Loucy (cell line): Measurements from ENCODE around the gene CTNNBL1.

ENCODE experiments used
- H2AFZ ChIP-seq: fragments of 200-600 bp; sonication (generic); 2 replicates; pipeline ENCODE4 v1.6.0; 2016; ENCODE audit warnings: antibody characterized with exemption, mild to moderate bottlenecking, low read length, moderate library complexity
- H3F3A ChIP-seq: fragments of 200-600 bp; 2 replicates; pipeline ENCODE4 v1.6.0; 2016; ENCODE audit warnings: antibody characterized with exemption, low read depth, mild to moderate bottlenecking
- H3K27me3 ChIP-seq: fragments of 200-600 bp; sonication (generic); 2 replicates; pipeline ENCODE4 v1.6.1; 2014; ENCODE audit warnings: low read length, mild to moderate bottlenecking; ENCODE audit not compliant: insufficient read depth, poor library complexity, severe bottlenecking
- H3K36me3 ChIP-seq: fragments of 200-600 bp; sonication (generic); 2 replicates; pipeline ENCODE4 v1.6.1; 2016; ENCODE audit warnings: low read length; ENCODE audit not compliant: insufficient read depth
- H3K4me1 ChIP-seq: fragments of 200-600 bp; sonication (generic); 2 replicates; pipeline ENCODE4 v1.5.1; 2014; ENCODE audit warnings: low read length, mild to moderate bottlenecking; ENCODE audit not compliant: insufficient read depth, poor library complexity, severe bottlenecking
- H3K4me2 ChIP-seq: fragments of 200-600 bp; sonication (generic); 2 replicates; pipeline ENCODE4 v1.6.0; 2014; ENCODE audit warnings: antibody characterized with exemption, low read length, low read depth, mild to moderate bottlenecking; ENCODE audit not compliant: poor library complexity, severe bottlenecking
- H3K4me3 ChIP-seq: fragments of 200-600 bp; sonication (generic); 2 replicates; pipeline ENCODE4 v1.5.1; 2014; ENCODE audit warnings: low read length, mild to moderate bottlenecking, mixed read lengths; ENCODE audit not compliant: poor library complexity, severe bottlenecking
- H3K79me2 ChIP-seq: fragments of 200-600 bp; sonication (generic); 2 replicates; pipeline ENCODE4 v1.6.1; 2014; ENCODE audit warnings: low read length; ENCODE audit not compliant: insufficient read depth
- H3K9ac ChIP-seq: fragments of 200-600 bp; sonication (generic); 2 replicates; pipeline ENCODE4 v1.6.0; 2014; ENCODE audit warnings: mild to moderate bottlenecking, low read depth, low read length, moderate library complexity; ENCODE audit not compliant: poor library complexity, severe bottlenecking
- H3K9me2 ChIP-seq: fragments of 200-600 bp; sonication (generic); replicated peaks from 2 replicates; pipeline ENCODE4 v1.6.1; 2016; ENCODE audit warnings: low read depth, low read length, mixed read lengths
- H3K9me3 ChIP-seq: fragments of 200-600 bp; sonication (generic); 2 replicates; pipeline ENCODE4 v1.6.1; 2014; ENCODE audit warnings: mild to moderate bottlenecking, antibody characterized with exemption, low read length, low read depth; ENCODE audit not compliant: insufficient read depth
- H4K20me1 ChIP-seq: fragments of 200-600 bp; sonication (generic); 2 replicates; pipeline ENCODE4 v1.6.0; 2014; ENCODE audit warnings: antibody characterized with exemption, low read length, mild to moderate bottlenecking; ENCODE audit not compliant: insufficient read depth, poor library complexity, severe bottlenecking
- CTCF ChIP-seq: fragments of 200-600 bp; sonication (generic); conservative IDR thresholded peaks from 2 replicates; pipeline ENCODE4 v1.5.1; 2014; ENCODE audit warnings: mild to moderate bottlenecking, antibody characterized with exemption, low read length
- EZH2phosphoT487 ChIP-seq: fragments of 200-600 bp; IDR thresholded peaks from 2 replicates; pipeline ENCODE4 v1.6.1; 2018; ENCODE audit warnings: antibody characterized with exemption, mild to moderate bottlenecking, moderate library complexity, borderline replicate concordance

The CTNNBL1 gene

GRCh38 chr20:37850036-37850592 lies 156.3 kb downstream of the CTNNBL1 start:
- no peaks in the 10 kb centered on the region for H3F3A ChIP-seq
- no peak overlapping the region for H2AFZ ChIP-seq
- no peak overlapping the region for H3K4me3 ChIP-seq
- no peaks in the 10 kb centered on the region for H3K4me1 ChIP-seq
- peaks cover 83% of the 10 kb centered on the region; the same call in 1 of the 2 replicates for H3K36me3 ChIP-seq
- H3K79me2 ChIP-seq: no peaks in the 10 kb centered on the region
- no peaks in the 10 kb centered on the region for H4K20me1 ChIP-seq
- no peaks in the 10 kb centered on the region for H3K27me3 ChIP-seq
- H3K9ac ChIP-seq: no peak overlapping the region
- no peak overlapping the region for H3K4me2 ChIP-seq
- H3K9me3 ChIP-seq: no peaks in the 10 kb centered on the region
- TF ChIP-seq CTCF (no peak), EZH2phosphoT487 (no peak)
- H3K9me2 ChIP-seq: no peaks in the 10 kb centered on the region

- Histone ChIP-seq H3F3A (no peaks in the 10 kb centered on the region), H3K4me2 (no peak overlapping the region), H3K27me3 (no peaks in the 10 kb centered on the region), H3K79me2 (no peaks in the 10 kb centered on the region), H3K9me2 (no peaks in the 10 kb centered on the region), H2AFZ (no peak overlapping the region), H3K9ac (no peak overlapping the region), H4K20me1 (no peaks in the 10 kb centered on the region), H3K36me3 (peaks cover 75% of the 10 kb centered on the region; the same call in 1 of the 2 replicates), H3K4me1 (no peaks in the 10 kb centered on the region), H3K4me3 (no peak overlapping the region), H3K9me3 (no peaks in the 10 kb centered on the region)
- TF ChIP-seq EZH2phosphoT487: no peak
- TF ChIP-seq CTCF: no peak
Observed at GRCh38 chr20:37850724-37851355, 157.0 kb downstream of the CTNNBL1 start.

GRCh38 chr20:37852666-37853065 lies 158.8 kb downstream of the CTNNBL1 start:
- H3K4me2 ChIP-seq: no peak overlapping the region
- H3K4me3 ChIP-seq: no peak overlapping the region
- no peak overlapping the region for H2AFZ ChIP-seq
- H3K9me2 ChIP-seq: no peaks in the 10 kb centered on the region
- TF ChIP-seq CTCF (no peak), EZH2phosphoT487 (no peak)
- no peak overlapping the region for H3K9ac ChIP-seq
- H3K27me3 ChIP-seq: no peaks in the 10 kb centered on the region
- H3K36me3 ChIP-seq: peaks cover 67% of the 10 kb centered on the region; the same call in 1 of the 2 replicates
- no peaks in the 10 kb centered on the region for H3F3A ChIP-seq
- H3K9me3 ChIP-seq: no peaks in the 10 kb centered on the region
- no peaks in the 10 kb centered on the region for H4K20me1 ChIP-seq
- no peaks in the 10 kb centered on the region for H3K4me1 ChIP-seq
- H3K79me2 ChIP-seq: no peaks in the 10 kb centered on the region
